C4-2B (cell line): Measurements from ENCODE around the gene SYNPR.

Source experiments
- H3K27ac ChIP-seq: fragments of 450-650 bp; 2 replicates; pipeline ENCODE4 v1.5.1; 2017
- CTCF ChIP-seq: fragments of 450-650 bp; conservative IDR thresholded peaks from 2 replicates; pipeline ENCODE4 v1.5.1; 2017; ENCODE audit warnings: mild to moderate bottlenecking
- ZFX ChIP-seq: fragments of 450-650 bp; IDR thresholded peaks from 2 replicates; pipeline ENCODE4 v1.6.1; 2017

SYNPR gene

GRCh38 chr3:63538919-63539318 lies 260.8 kb downstream of the SYNPR start:
- no peak for TF ChIP-seq CTCF
- no peak for TF ChIP-seq ZFX
- H3K27ac ChIP-seq = no peak overlapping the region

DNA sequence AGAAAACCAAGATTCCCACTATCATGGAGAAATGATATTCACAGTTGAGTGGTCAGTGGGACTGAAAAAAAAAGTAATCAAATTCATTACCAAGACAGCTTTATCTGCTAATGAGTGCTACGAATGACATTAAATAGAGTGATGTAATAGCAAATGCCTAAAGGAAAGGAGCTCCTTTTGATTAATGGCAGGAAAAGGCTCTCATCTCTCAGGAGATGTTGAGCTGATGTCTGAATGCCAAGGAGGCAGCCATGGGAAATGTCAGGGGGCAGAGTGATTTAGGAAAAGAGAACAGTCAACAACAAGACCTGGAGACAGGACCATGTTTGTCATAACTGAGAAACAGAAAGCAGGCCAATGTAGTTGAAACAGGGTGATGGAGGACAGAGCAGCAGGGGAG lies 277.7 kb downstream of the SYNPR start:
- no peak overlapping the region for H3K27ac ChIP-seq
- TF ChIP-seq ZFX (no peak), CTCF (no peak)

GRCh38 chr3:63556401-63556800 lies 278.3 kb downstream of the SYNPR start:
- H3K27ac ChIP-seq = no peak overlapping the region
- TF ChIP-seq ZFX (no peak), CTCF (no peak)

DNA sequence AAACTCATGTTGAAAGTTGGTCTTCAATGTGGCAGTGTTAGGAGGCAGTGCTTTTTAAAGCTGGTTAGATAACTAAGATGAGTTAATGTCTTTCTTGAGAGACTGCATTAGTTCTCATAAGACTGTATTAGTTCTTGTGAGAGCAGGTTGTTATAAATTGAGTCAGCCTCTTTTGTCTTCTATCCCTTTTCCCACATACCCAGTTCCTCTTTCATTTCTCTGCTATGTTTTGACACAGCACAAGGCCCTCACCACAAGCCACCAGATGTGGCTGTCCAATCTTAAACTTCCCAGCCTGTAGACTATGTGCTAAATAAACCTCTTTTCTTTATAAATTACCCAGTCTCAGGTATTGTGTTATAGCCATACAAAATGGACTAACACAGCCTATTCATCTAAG lies 279.8 kb downstream of the SYNPR start:
- no peak for TF ChIP-seq CTCF

GRCh38 chr3:63559884-63560283 lies 281.8 kb downstream of the SYNPR start:
- TF ChIP-seq CTCF (no peak), ZFX (no peak)
- H3K27ac ChIP-seq = no peak overlapping the region

More for the DNA sequence above, 279.8 kb downstream of the SYNPR start:
- H3K27ac ChIP-seq = no peak overlapping the region

DNA sequence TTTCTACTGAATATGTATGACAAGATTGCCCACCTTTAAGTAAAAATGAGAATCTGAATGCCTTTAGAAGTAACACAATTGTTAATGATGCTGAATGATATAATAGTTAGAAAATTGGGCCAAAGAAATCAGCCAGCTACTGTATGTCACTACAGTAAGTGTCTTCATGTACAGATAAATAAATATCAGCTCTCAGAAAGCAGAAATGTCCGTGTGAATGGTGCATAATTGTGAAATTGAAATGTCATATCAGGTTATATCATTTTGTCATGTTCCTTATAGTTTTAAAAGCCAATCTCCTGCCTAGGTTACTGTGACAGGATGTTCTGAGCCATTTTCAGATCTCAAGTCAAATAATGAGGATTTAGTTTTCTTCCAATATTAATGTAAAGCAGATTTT lies 283.8 kb downstream of the SYNPR start:
- H3K27ac ChIP-seq = no peak overlapping the region
- TF ChIP-seq CTCF = no peak
- no peak for TF ChIP-seq ZFX

DNA sequence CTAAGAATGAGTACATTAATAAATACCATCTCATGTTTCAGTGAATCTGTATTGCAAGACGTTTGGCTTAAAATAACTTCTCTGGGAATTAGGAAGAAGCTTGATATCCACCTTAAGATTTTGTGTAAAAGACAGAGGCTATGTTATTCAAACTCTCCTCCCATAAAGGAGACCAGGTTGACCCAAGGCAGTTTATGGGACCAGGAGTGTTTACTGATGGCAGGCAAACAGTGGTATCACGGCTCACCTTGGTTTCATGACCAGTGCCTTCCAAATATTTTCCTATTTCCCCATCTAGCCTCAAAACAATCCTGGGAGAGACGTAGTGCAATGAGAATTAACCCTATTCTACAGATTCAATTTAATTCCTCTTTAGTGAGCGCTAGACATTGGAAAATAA lies 284.2 kb downstream of the SYNPR start:
- H3K27ac ChIP-seq = no peak overlapping the region
- TF ChIP-seq ZFX = no peak
- TF ChIP-seq CTCF = no peak
